Left ventricle myocardium inferior (tissue), 1 donor: ENCODE measurements around the gene ZNF254. TPM values are rescaled to one million over a fixed set of nuclear protein-coding genes. Genes with fewer than 3 reads are reported as not detected.
"Not testable (repeated sequence)": the region's sequence is repeated elsewhere in the genome, so short reads cannot be mapped to it uniquely, and the experiment has no call there.

ENCODE experiments used
- DNase-seq: peaks from one replicate; pipeline ENCODE4 v3.0.0-alpha.2; 2020
- H3K27ac ChIP-seq: fragments of 200-600 bp; replicated peaks from 2 replicates; pipeline ENCODE4 v1.8.0; 2021
- H3K27me3 ChIP-seq: fragments of 200-600 bp; 2 replicates; pipeline ENCODE4 v1.8.0; 2021; ENCODE audit warnings: low read depth
- H3K36me3 ChIP-seq: fragments of 200-600 bp; 2 replicates; pipeline ENCODE4 v1.8.0; 2021
- H3K4me1 ChIP-seq: fragments of 200-600 bp; 2 replicates; pipeline ENCODE4 v1.8.0; 2021
- H3K4me3 ChIP-seq: fragments of 200-600 bp; 2 replicates; pipeline ENCODE4 v1.8.0; 2021; ENCODE audit warnings: mild to moderate bottlenecking, moderate library complexity
- H3K9me3 ChIP-seq: fragments of 200-600 bp; replicated peaks from 2 replicates; pipeline ENCODE4 v1.8.0; 2021
- CTCF ChIP-seq: fragments of 200-600 bp; IDR thresholded peaks from 2 replicates; pipeline ENCODE4 v1.8.0; 2021; ENCODE audit warnings: antibody characterized with exemption, mild to moderate bottlenecking, borderline replicate concordance
- intact Hi-C: fragments of 100-400 bp; cut with micrococcal nuclease; formaldehyde crosslinking; loops from one replicate; pipeline ENCODE4 v1.11.0; 2022
- total RNA-seq: library from RNA; stranded (reverse); fragmentation: NEBNext Ultra II Directional; extraction: Animal tissue kit (Norgen Biotek cat#: 25700); gene quantifications from one replicate; pipeline ENCODE4 v1.2.1, GENCODE V29; 2021
- donor health status: DM: no; HTN: yes; CAD: no; lungs with severe emphysema.

The ZNF254 gene
- total RNA-seq, 1 donor from 2014 or later: 8.4 TPM

GRCh38 chr19:24072720-24073119 is 14.3 kb upstream of the ZNF254 start:
- peaks cover 4% of the 10 kb centered on the region for H3K9me3 ChIP-seq
- no peak overlapping the region for H3K4me3 ChIP-seq
- no peak overlapping the region for H3K27ac ChIP-seq
- DNase-seq: no peak
- H3K4me1 ChIP-seq: peaks cover 2% of the 10 kb centered on the region
- TF ChIP-seq CTCF: no peak
- H3K36me3 ChIP-seq: peaks cover 27% of the 10 kb centered on the region
- intact Hi-C loops: no loop called here
- no peaks in the 10 kb centered on the region for H3K27me3 ChIP-seq

GRCh38 chr19:24073807-24074206 is 13.2 kb upstream of the ZNF254 start:
- TF ChIP-seq CTCF: no peak
- Histone ChIP-seq H3K4me1 (peaks cover 5% of the 10 kb centered on the region), H3K9me3 (peaks cover 4% of the 10 kb centered on the region), H3K4me3 (no peak overlapping the region), H3K27ac (no peak overlapping the region), H3K36me3 (peaks cover 16% of the 10 kb centered on the region), H3K27me3 (no peaks in the 10 kb centered on the region)
- intact Hi-C loops: no loop called here
- no peak for DNase-seq

- DNase-seq: no peak
- Histone ChIP-seq H3K27me3 (no peaks in the 10 kb centered on the region), H3K36me3 (peaks cover 14% of the 10 kb centered on the region), H3K9me3 (peaks cover 4% of the 10 kb centered on the region), H3K4me1 (peaks cover 5% of the 10 kb centered on the region), H3K27ac (no peak overlapping the region), H3K4me3 (no peak overlapping the region)
- intact Hi-C loops: no loop called here
- no peak for TF ChIP-seq CTCF
These were observed 12.1 kb upstream of the ZNF254 start for GRCh38 chr19:24074720-24075454.

- DNase-seq, H3K9me3 ChIP-seq, H3K4me1 ChIP-seq, H3K27ac ChIP-seq, H3K4me3 ChIP-seq, H3K27me3 ChIP-seq, intact Hi-C loops: not testable (repeated sequence)
- peaks cover 14% of the 10 kb centered on the region for H3K36me3 ChIP-seq
These were observed 11.5 kb upstream of the ZNF254 start for GRCh38 chr19:24075530-24075929.

GRCh38 chr19:24078680-24079079 is 8.3 kb upstream of the ZNF254 start:
- Histone ChIP-seq H3K36me3 (peaks cover 8% of the 10 kb centered on the region), H3K27ac (no peak overlapping the region), H3K9me3 (peaks cover 4% of the 10 kb centered on the region), H3K4me3 (no peak overlapping the region), H3K27me3 (no peaks in the 10 kb centered on the region), H3K4me1 (peaks cover 5% of the 10 kb centered on the region)
- intact Hi-C loops: no loop called here
- no peak for DNase-seq
- TF ChIP-seq CTCF: no peak

GRCh38 chr19:24081056-24081455 is 5.9 kb upstream of the ZNF254 start:
- H3K36me3 ChIP-seq: no peaks in the 10 kb centered on the region
- no peak for TF ChIP-seq CTCF
- intact Hi-C loops: no loop called here
- H3K4me1 ChIP-seq: peaks cover 5% of the 10 kb centered on the region
- H3K4me3 ChIP-seq: no peak overlapping the region
- H3K9me3 ChIP-seq: no peaks in the 10 kb centered on the region
- no peak overlapping the region for H3K27ac ChIP-seq
- H3K27me3 ChIP-seq: no peaks in the 10 kb centered on the region
- DNase-seq: no peak
